GM19467 (cell line): Measurements from ENCODE around the gene ARHGAP42.
"Not testable (repeated sequence)": the region's sequence is repeated elsewhere in the genome, so short reads cannot be mapped to it uniquely, and the experiment has no call there.

Experiments
- ATAC-seq: cut with Tn5 transposase; IDR thresholded peaks from one replicate; pipeline ENCODE4 v1.9.1; 2021; ENCODE audit warnings: mild to moderate bottlenecking, moderate library complexity; ENCODE audit not compliant: unreplicated experiment

Gene ARHGAP42

DNA sequence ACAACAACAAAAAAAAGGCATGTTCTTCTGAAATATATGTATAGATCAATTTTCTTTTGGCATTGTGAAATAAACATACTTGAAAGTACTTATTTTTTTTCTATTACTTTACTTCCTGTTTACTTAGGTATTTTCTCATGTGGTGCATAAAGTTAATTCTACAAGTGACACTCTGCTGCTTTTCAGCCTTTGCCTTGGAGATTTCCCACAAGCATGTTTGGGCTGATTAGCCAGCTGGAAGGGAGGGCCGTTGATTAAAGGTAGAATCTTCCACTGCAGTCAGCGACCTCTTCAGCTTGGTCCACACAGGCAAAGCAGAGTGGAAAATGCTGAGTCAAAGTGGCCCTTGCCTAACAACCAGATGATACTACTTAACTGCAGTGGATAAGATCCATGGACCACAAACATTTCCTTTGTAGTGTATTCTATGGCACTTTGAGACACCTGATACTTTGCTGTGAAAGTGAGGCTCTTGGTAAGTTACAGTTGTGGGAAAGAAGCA lies 176.0 kb downstream of the ARHGAP42 start:
- ATAC-seq = peak; percentile 58

DNA sequence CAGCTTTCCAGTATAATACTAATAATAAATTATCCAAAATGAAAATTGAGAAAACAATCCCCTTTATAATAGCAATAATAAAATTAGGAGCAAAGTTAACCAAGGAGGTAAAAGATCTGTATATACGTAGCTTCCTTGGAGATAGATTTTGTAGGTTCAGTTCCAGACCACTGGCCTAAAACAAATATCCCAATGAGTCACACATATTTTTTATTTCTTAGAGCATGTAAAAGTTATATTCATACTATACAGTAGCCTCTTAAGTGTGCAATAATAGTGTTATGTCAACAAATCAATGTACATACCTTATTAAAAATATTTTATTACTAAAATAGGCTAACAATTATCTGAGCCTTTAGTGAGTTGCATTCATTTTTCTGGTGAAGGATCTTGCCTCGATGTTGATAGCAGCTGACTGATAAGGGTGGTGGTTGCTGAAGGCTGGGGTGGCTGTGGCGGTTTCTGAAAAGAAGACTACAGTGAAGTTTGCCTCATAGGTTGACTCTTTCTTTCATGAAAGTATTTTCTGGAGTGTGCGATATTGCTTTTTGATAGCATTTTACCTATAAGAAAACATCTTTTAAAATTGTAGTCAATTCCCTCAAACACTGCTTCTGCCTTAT lies 178.5 kb downstream of the ARHGAP42 start:
- no peak for ATAC-seq

DNA sequence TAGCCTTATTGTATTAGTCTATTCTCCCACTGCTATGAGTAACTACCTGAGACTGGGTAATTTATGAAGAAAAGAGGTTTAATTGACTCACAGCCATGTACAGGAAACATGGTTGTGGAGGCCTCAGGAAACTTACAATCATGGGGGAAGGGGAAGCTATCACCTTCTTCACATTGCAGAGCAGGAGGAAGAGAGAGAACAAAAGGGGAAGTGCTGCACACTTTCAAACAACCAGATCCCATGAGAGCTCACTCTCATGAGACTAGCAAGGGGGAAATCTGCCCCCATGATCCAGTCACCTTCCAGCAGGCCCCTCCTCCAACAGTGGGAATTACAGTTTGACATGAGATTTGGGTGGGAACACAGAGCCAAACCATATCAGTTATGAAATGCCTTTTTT lies 179.4 kb downstream of the ARHGAP42 start:
- ATAC-seq = no peak

DNA sequence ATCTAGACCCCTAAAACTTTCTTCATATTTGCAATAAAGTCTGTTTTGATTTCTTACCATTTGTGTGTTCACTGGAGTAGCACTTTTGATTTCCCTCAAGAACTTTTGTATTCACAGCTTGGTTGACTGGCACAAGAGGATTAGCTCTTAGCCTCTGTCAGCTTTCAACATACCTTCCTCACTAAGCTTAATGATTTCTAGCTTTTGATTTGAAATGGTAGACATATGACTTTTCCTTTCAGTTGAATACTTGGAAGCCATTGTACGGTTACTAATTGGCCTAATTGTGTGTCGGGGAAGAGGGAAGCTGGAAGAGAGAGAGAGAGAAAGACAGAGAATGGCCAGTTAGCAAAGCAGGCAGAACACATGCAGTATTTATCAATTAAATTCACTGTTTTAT lies 180.5 kb downstream of the ARHGAP42 start:
- ATAC-seq = no peak

DNA sequence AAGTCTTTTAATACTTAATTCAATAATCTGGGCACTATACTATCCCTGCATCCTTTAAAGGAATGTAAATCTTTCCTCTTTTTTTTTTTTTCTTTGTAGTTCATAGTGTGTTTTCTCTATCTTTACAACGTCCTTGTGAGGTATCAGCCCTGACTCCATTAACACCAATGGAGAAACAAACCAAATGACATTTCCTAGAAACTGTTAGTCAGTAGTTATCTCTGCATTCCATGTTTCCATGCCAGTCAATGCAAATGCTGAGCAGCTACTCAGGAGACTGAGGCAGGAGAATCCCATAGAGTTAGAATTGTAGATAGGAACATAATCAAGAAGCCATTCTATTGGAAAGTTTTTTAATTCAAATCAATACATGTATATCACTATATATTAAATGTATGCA lies 182.2 kb downstream of the ARHGAP42 start:
- no peak for ATAC-seq

DNA sequence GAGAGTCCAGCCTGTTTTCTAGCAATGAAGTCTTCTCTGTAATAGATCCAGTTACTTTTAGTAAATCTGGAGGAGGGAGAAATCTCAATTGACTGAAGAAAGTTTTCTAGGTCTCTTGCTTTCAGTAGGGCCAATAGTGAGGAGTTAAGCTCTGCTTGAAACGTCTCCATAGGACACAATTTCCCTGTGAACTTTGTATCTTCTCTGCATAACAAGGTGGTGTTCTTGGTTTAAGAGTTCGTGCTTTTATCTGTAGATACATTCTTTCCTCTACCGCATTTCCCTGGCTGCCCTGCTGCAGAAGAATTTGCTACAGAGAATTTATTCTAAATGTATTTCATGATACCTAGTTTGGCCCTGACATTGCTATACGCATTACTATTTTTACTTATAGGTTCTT lies 183.1 kb downstream of the ARHGAP42 start:
- ATAC-seq = no peak

DNA sequence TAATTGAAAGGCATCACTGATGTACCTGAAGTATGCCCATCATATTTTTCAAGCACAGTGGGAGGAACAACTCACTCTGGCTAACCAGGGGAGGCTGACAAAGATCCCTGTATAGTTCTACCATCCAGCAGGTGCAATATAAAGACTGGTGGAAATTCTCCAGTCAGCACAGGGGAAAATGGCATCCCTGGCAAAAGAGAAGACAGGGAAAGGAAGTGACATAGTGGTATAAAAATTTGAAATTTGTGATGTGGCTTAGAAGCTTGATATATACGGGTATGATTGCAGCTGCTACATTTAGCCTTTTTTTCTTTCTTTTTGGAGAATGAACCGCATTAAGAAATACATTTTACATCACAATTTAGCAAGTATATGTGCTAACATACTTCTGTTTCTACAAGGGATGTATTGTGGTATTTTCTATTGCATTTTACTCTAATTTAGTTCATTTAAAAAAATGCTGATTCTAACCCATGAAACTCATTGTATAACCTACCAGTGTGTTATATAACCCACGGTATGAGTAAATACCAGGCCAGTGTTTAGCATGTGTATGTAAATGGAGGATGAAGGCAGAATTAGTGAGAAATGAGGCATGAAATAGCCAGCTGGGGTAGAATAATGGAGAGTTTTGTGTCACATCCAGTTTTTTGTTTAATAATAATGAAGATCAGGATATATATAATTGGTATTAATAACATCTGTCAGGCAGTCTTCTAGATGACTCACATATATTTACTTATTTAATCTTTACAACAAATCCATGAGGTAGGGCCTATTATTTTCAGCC lies 186.1 kb downstream of the ARHGAP42 start:
- ATAC-seq = no peak

DNA sequence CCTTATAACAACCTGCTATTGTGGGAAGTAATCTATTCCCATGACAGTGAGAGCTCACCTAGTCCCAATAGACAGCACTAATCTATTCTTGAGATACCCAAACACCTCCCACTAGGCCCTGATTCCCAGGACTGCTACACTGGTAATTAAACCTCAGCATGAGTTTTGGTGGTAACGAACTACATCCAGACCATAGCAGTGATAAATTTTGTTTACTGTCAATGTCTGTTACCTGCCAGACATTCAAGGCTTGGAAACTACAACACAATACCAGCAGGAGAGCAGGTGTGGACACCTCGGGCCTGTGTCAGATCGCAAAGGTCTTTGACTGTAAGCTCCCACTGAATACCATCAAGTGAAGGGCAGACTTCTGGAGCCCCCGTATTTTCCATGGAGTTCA lies 187.1 kb downstream of the ARHGAP42 start:
- ATAC-seq = no peak

DNA sequence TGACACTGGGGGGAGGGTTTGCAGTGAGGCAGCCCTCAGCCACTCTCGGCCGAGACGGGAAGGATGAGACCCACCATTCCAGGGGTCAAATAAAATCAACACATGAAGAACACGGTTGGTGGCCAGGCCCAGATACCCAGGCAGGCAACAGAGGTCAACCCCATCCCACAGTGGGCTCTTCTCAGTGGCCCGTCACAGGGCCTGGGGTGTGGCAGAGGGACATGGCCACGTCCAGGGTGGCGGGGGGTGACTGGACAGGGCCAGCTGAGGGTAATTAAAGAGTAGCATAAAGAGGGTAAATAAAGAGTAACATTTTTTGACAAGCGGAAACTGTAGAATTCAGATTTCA lies 188.4 kb downstream of the ARHGAP42 start:
- no peak for ATAC-seq

DNA sequence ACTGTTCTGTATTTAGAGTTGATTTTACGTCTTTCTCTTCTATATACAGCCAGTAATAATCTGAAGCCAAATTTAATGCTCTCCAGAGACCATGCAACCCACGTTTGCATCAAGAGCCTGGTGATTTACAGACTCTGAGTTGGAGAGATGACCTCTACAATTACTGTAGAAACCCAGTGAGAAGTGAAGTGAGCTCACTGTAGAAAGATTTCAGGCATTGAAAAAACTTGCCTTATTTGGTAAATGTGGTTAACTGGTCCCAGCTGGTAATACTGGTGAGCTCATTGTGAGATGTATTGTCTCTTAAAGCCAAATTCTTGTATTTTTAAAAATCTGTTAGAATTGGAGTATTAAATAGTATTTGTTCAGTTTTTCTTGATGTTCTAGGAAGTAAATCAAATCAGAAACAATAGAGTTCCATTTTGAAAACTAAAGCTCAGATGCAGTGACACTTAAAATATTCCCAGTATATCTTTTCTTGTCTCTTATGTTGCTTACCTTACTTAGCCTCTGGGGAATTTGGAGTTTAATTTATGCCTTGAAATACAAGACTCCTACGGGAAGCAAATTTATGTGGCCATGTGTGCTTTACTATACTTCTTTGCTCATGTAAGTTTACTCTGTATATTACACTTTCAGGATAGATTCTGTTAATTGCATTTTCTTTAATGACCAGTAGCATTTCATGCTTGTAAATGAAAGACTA lies 189.9 kb downstream of the ARHGAP42 start:
- no peak for ATAC-seq

DNA sequence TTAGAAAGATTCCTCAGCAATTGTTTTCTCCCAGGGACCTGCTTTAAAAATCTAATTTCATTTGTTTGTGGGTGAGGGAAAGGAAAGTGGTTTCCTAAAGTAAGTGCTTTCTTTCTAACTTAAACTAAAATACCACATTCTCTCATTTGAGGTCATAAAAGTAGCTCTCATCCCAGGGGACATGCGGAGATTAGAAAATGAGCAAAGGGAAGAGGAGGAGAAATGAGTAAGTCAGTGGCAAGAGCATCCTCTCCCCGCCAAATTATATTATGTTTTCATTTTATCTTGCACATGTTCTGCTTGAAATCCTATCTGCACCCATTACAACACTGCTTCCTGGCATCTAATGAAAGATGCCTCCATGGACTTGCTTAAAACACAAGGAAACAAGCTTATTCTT lies 191.4 kb downstream of the ARHGAP42 start:
- ATAC-seq = no peak

DNA sequence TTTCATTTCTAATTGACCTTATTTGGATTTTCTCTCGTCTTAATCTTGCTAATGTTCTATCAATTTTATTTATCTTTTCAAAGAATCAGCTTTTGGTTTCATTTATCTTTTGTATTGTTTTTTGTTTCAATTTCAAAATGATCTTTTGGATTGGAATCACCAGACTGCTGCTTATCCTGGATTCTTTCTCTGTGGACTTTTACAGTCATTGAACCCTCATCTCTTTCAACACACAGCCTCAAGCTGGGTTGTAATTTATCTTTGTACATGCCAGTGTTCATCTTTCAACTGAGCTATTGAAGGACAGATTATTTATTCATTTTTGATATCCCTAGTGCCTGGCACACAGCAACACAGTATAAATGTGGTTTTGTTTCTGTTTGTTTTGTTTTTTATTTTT lies 195.9 kb downstream of the ARHGAP42 start:
- no peak for ATAC-seq

DNA sequence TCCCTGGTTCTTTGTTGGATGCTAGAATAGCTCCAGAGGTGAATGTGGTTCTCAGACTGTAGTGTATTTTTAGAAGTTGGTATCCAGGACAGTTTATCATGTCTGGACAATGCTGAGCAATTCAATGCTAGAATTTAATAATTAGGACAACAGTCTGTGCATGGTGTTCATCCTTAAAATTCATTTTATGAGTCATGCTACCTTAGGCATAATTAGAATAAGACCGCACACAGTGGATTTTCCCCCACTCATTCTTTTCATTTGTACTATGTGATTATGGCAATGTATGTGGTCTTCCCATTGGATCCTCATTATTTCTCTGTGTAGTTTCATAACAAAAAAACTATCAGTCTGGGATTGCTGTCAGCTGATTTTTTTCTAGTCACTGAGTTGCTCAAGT lies 196.7 kb downstream of the ARHGAP42 start:
- no peak for ATAC-seq

DNA sequence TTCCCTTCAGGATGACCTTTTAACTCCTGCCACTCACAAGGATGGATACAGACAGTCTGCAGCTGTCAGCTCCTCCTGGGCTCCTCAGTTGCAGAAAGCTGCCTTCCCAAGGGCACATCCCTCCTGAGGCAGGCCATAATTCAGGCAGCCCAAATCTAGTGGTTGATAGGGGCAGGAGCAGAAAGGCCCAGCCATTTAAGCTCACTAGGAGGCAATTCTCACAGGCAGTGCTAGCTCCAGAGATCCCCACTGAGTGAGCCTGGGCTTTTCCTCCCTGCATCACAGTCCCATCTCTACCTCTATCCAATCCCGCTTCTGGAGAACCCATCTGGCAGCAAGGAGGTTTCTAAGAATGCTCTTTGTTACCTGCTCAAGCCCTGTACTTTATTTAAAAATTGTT lies 200.6 kb downstream of the ARHGAP42 start:
- no peak for ATAC-seq

DNA sequence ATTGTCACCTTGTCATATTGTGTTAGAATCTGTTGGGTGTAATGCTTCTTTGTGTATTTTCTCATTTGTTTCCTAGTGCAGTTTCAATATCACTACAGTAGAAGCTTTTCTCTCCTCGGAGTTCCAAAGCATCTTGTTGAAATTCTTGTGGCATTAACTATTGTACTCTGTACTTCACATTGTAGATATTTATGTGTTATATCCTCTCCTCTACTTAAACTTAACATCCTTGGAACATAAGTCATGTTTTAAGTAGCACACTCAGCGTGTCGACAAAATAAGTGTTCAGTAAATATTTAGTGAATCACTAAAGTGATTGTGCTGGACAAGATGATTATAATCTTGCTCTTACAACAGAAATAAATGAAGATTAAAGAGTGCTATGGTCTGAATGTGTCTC lies 201.7 kb downstream of the ARHGAP42 start:
- ATAC-seq = no peak

DNA sequence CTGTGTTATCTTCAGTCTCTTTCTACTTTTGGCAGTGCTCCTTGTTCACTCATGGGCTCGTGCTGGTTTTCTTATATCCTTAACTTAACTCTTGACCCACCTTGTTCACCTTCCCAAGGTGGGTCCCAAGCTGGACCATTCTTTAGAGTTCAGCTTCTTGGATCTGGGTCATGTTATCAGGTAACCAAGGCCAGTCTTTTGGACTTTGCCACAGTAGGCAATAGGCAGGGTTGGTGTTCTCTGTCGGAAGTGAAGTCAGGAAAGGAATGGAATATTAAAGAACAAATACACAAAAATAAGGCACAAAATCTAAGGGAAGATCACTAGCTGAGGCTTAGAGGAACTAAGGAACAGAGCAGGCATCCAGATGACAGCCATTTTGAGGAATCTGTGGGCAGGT lies 202.7 kb downstream of the ARHGAP42 start:
- ATAC-seq = no peak

DNA sequence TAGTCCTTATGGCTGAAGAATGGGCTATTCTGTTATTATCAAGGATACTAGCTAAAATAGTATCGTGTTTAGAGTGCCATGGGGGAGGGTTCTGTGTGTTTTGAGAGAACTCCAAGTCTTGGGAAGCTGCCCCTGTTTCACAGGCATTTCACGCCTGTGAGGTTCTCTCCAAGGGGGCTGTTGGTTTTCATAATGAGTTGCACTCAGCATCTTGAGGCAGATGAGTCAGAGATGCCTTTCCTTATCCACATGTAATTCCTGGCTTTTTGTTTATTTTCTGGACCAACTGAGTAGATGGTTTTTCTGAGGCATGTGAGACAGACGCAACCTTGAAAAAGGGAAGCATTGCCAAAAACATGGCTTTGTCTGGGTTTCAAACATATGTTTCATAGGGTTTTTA lies 203.7 kb downstream of the ARHGAP42 start:
- no peak for ATAC-seq

DNA sequence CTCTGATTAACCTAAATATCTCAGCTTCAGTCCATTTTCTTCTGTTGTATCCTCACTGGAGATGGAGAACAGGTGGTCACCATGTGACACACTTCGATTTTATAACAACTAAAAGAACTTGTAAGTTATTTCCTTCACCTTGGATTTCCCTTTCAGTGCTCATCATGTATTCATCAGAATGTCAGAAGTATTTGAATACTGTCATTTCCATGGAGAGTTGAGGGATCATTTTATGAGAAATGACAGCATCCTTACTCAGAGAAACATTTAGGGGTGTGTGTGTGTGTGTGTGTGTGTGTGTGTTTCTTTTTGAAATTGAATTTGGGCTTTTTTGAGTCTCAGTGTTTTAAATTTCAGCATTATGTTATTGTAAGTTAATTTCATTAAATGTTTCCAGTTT lies 205.8 kb downstream of the ARHGAP42 start:
- ATAC-seq = no peak

DNA sequence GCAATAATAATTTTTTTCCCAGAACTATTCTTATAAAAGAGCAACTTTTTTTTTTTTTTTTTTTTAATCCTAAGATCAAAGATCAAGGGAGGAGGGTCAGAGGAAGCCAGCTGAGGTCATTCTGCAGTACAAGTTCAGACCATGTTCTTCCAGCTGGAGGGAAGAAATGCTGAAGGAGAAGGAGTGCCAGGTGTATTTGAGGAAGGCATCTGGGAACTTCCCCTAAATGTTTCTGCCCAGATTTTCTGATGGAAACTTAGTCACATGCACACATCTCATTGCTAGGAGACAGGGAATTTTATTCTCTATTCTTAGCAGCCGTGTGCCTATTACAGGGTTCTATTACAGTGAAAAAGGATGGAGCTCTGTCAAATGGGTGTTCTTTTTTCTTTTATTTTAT lies 208.4 kb downstream of the ARHGAP42 start:
- no peak for ATAC-seq

DNA sequence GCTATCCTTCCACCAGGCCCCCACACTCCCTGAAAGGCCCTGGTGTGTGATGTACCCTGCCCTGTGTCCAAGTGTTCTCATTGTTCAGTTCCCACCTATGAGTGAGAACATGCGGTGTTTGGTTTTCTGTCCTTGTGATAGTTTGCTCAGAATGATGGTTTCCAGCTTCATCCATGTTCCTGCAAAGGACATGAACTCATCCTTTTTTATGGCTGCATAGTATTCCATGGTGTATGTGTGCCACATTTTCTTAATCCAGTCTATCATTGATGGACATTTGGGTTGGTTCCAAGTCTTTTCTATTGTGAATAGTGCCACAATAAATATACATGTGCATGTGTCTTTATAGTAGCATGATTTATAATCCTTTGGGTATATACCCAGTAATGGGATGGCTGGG lies 208.9 kb downstream of the ARHGAP42 start:
- not testable (repeated sequence) for ATAC-seq

DNA sequence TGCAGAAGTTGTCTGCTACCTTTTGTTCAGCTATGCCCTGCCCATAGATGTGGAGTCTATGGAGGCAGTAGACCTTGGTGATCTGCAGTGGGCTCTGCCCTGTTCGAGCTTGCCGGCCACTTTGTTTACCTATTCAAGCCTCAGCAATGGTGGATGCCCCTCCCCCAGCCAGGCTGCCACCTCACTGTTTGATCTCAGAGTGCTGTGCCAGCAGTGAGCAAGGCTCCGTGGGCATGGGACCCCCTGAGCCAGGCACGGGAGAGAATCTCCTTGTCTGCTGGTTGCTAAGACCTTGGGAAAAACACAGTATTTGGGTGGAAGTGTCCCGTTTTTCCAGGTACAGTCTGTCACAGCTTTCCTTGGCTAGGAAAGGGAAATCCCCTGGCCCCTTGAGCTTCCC lies 214.4 kb downstream of the ARHGAP42 start:
- ATAC-seq = not testable (repeated sequence)
